ENCODE data around the gene ZNF502. TPM values are rescaled to one million over a fixed set of nuclear protein-coding genes. Genes with fewer than 3 reads are reported as not detected.

The ZNF502 gene
- total RNA-seq, 1 donor from 2014 or later = 6.8 TPM

DNA sequence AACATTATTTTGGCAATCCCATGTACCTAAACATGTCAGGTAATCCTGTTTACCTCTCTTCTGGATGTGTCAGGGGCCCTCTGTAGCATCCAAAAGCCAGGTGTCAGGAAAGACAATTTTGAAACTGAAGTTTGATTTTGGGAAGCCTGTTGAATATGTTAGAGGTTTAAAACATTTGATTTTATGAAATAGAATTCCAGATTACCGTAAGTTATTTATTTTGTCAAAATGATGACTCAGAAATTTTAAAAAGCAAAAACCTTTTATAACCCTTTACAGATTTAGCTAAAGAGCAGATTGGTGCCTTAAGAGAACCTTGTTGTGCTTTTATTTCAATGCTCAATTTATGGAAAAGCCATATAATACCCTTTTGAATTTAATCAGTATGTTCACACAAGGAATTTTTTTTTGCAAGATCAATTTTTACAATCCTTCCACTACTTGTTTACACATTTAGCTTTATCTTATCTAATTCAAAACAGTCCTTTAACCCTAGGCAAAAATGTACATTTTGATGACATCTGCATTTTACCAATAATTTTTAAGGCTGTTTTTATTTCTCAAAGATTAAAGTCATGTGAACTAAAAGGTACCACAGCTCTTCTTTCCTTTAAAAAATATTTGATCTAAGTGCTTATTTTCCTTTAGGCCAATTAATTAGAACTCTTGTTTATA is 59.1 kb downstream of the ZNF502 start:
- DNase-seq = no peak

DNA sequence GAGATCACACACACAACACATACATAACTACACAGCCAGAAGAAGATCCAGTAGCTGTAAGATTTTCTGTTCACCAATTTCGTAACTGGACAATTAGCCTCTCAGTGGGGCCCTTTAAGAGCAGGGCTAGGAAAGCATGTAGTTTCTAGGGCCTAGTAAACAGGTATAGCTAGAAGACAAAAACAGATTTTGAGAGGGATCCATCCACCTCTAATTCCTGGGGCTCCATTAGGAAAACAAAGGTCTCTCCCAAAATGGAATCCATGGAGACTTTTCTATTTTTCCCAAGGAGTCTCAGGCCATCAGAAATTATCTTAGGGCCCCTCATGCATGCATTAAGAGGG is 59.6 kb downstream of the ZNF502 start:
- no peak for DNase-seq

Other genes with a start within 250 kb of the ZNF502 start
- gene ZNF445, start 235.0 kb upstream of the ZNF502 start, total RNA-seq = 14.9 TPM
- 8.1 TPM for gene ZKSCAN7, start 157.5 kb upstream of the ZNF502 start, total RNA-seq
- gene ZNF660, start 127.7 kb upstream of the ZNF502 start, total RNA-seq = 4.1 TPM
- 22.1 TPM for gene ZNF197, start 87.6 kb upstream of the ZNF502 start, total RNA-seq
- gene ZNF35, start 63.9 kb upstream of the ZNF502 start, total RNA-seq = 10.8 TPM
- gene ZNF501, start 17.0 kb downstream of the ZNF502 start, total RNA-seq = 5.1 TPM
- 18.3 TPM for gene KIAA1143, start 49.0 kb downstream of the ZNF502 start, total RNA-seq
- gene KIF15, start 49.1 kb downstream of the ZNF502 start, total RNA-seq = 9.5 TPM
- gene TMEM42, start 149.3 kb downstream of the ZNF502 start, total RNA-seq = 7.0 TPM
- not detected for gene TGM4, start 161.9 kb downstream of the ZNF502 start, total RNA-seq

All from skin of body (tissue), 2 donors.